RWPE1 (cell line): ENCODE results near the gene HOXB4.
A peak's percentile ranks its signal among the peaks of the same experiment; 100 is the strongest.

Experiments
- CTCF ChIA-PET: fragments of 350-600 bp; sonication (Branson Sonifier 250); formaldehyde crosslinking; extraction: SDS; loops from one replicate; lab custom pipeline; 2021; lab: Yijun Ruan, JAX
- POLR2A ChIA-PET: fragments of 400-600 bp; formaldehyde crosslinking; extraction: SDS; loops from one replicate; lab custom pipeline; 2020; ENCODE audit warnings: antibody characterized with exemption; ENCODE audit not compliant: low non-redundant PET; lab: Yijun Ruan, JAX
- DNase-seq: peaks from one replicate; pipeline ENCODE4 v3.0.0; 2012; ENCODE audit warnings: low spot score
- H3K27ac ChIP-seq: fragments of 450-650 bp; 2 replicates; pipeline ENCODE4 v1.5.1; 2017
- CTCF ChIP-seq: fragments of 450-650 bp; conservative IDR thresholded peaks from 2 replicates; pipeline ENCODE4 v1.5.1; 2017; ENCODE audit warnings: low read depth, mild to moderate bottlenecking

The HOXB4 gene

DNA sequence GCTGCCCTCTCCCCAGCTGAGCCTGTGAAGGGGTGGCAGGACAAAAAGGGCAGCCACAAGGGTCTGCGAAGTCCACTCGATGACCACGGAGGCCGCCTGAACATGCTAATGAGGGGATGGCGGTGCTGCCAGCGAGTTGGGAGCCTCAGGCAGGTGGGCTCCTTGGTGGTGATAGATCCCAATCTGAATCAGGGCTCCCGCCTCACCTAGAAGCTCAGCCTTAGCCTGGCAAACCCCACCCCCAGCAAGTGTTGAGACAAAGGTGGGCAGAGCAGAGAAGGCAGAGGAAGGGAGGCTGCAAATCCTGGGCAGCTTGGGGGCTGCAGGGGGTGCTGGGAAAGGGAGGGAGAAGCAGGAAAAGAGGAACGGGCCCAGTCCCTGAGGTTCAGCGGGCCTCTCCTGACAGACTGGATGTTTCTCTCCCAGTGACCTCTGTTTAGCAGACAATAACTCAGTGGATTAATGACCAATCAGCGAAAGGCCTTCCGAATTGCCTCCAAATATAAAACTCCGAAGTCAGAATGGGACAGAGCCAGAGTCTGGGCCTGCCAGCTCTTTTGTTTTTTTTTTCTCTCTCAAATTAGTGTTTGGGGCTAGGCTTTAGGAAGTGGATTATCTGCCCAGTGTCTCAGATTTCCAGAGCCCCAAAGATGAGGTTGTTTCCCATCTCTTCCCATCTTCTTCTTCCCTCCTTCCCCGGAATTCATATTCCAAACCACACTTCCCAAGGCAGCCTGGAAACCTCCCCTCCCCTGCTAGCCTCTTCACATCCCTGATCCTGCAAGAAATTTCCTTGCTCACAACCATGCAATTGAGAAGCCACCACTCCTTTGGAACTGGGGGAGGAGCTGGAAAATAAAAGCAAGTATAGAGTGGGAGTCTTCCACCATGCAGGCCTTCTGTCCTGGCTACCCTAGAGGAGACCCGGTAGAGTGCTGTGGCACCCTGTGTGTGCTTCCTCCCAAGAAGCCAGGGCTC lies 18.0 kb downstream of the HOXB4 start:
- no peak for TF ChIP-seq CTCF
- H3K27ac ChIP-seq, result no peak overlapping the region
- no peak for DNase-seq
- ChIA-PET POLR2A (no interaction called here), CTCF (no interaction called here)

DNA sequence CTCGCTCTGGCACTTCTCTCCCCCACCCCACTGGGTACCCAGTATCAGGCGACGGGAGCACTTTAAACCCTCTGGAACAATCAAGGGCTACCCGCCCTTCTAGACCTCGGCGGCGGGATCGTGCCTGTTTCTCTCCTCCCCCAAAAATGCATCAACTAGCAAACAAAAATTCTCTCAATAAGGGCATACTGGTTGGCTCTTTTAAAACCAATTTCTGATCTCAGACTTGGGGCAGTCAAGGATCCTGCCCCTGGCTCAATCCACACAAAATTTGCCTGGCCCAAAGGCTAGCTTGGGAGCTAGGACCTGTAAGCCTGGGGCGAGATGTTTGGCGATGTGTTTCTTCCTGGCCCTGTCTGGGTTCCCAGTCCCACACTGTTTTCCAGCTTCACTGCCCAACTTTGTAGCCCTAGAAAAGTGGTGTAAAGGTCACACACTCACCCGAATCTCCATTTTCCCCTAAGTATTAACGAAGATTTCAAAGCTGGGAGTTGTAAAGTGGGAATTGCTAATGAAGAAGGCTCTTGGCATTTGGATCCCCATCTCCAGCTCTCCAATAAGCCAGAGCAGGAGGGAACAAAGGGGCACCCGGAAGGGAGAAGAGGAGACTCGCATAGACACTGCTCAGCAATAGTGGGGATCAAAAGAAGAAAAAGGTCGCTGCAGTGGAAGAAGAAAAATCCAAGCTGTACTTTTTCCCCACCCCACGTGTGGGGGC lies 18.9 kb downstream of the HOXB4 start:
- DNase-seq, result no peak
- CTCF ChIA-PET, result no interaction called here
- TF ChIP-seq CTCF, result no peak
- POLR2A ChIA-PET, result no interaction called here
- no peak overlapping the region for H3K27ac ChIP-seq

DNA sequence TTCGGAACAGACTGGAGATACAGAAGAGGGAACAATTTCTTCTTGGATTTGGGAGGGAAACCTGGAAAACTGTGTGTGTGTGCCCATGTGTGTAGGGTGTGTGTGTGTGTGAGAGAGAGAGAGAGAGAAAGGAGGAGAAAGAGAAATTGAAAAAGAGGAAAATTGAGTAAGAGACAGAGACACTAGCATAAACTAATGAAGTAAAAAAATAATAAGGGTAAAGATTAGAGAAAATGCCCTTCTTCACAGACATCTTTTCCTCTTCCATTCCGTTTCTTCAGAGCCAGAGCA lies 19.4 kb downstream of the HOXB4 start:
- no peak overlapping the region for H3K27ac ChIP-seq
- no peak for DNase-seq
- ChIA-PET CTCF (no interaction called here), POLR2A (no interaction called here)
- TF ChIP-seq CTCF, result no peak

GRCh38 chr17:48558057-48558830 lies 19.9 kb downstream of the HOXB4 start:
- ChIA-PET CTCF (interaction anchor here (0.7 kb wide), 1 partner anchor 24 kb away, joined by 4 read pairs; no protein-coding TSS in a partner anchor), POLR2A (no interaction called here)
- DNase-seq, result no peak
- TF ChIP-seq CTCF, result no peak
- H3K27ac ChIP-seq, result peak overlapping the region; percentile 80

- DNase-seq, result no peak
- no peak for TF ChIP-seq CTCF
- ChIA-PET CTCF (interaction anchor here (0.9 kb wide), 1 partner anchor 62 kb away, joined by 4 read pairs; no protein-coding TSS in a partner anchor), POLR2A (no interaction called here)
- peak overlapping the region; percentile 80 for H3K27ac ChIP-seq
These were observed 21.4 kb downstream of the HOXB4 start for GRCh38 chr17:48556576-48557401.
